ENCODE data around the gene DNASE1L1. TPM values are rescaled to one million over a fixed set of nuclear protein-coding genes. Genes with fewer than 3 reads are reported as not detected.

Gene DNASE1L1
- total RNA-seq, 2 experiments from 2014 or later: 21.8 to 24.3 TPM

GRCh38 chrX:154353172-154353843 lies 55.7 kb downstream of the DNASE1L1 start:
- no peak for DNase-seq
- no peaks in the 10 kb centered on the region for H3K27me3 Mint-ChIP-seq
- no peaks in the 10 kb centered on the region for H3K9me3 Mint-ChIP-seq
- H3K36me3 Mint-ChIP-seq (ENCODE audit: low read depth): peaks cover 17% of the 10 kb centered on the region
- ChIA-PET POLR2A (no interaction called here), CTCF (no interaction called here)
- peaks cover 55% of the 10 kb centered on the region for H3K4me1 Mint-ChIP-seq
- no peak overlapping the region for H3K4me3 Mint-ChIP-seq
- H3K27ac Mint-ChIP-seq: peak overlapping the region; percentile 25

- no peak overlapping the region for H3K4me3 Mint-ChIP-seq
- no peak overlapping the region for H3K27ac Mint-ChIP-seq
- H3K4me1 Mint-ChIP-seq: peaks cover 59% of the 10 kb centered on the region
- H3K36me3 Mint-ChIP-seq (ENCODE audit: low read depth): peaks cover 17% of the 10 kb centered on the region
- no peaks in the 10 kb centered on the region for H3K9me3 Mint-ChIP-seq
- POLR2A ChIA-PET: no interaction called here
- CTCF ChIA-PET: no interaction called here
- DNase-seq: no peak
- no peaks in the 10 kb centered on the region for H3K27me3 Mint-ChIP-seq
These were observed 56.6 kb downstream of the DNASE1L1 start for GRCh38 chrX:154352466-154352865.

- ChIA-PET POLR2A (no interaction called here), CTCF (no interaction called here)
- H3K4me1 Mint-ChIP-seq: peaks cover 60% of the 10 kb centered on the region
- DNase-seq: no peak
- no peaks in the 10 kb centered on the region for H3K27me3 Mint-ChIP-seq
- no peaks in the 10 kb centered on the region for H3K9me3 Mint-ChIP-seq
- peak overlapping the region; percentile 69 for H3K27ac Mint-ChIP-seq
- H3K4me3 Mint-ChIP-seq: no peak overlapping the region
- H3K36me3 Mint-ChIP-seq (ENCODE audit: low read depth): peaks cover 20% of the 10 kb centered on the region
These were observed 57.0 kb downstream of the DNASE1L1 start for GRCh38 chrX:154352012-154352401.

Small RNAs within 50 kb of the gene (microRNA-seq; reads per million reads assigned to microRNA genes)
- 0.63 reads per million for gene MIR6858 (ENCODE audit: borderline microRNAs expressed, borderline replicate concordance)

Other genes starting within 250 kb of the DNASE1L1 start
- gene OPN1MW, start 226.7 kb downstream of the DNASE1L1 start, total RNA-seq: not detected
- gene OPN1MW2, start 189.5 kb downstream of the DNASE1L1 start, total RNA-seq: not detected
- not detected for gene OPN1MW3, start 151.7 kb downstream of the DNASE1L1 start, total RNA-seq
- gene TEX28, start 114.1 kb downstream of the DNASE1L1 start, total RNA-seq: not detected
- gene TKTL1, start 113.5 kb downstream of the DNASE1L1 start, total RNA-seq: 1 to 10 TPM; 4.2 to 5.2 TPM
- gene FLNA, start 34.6 kb downstream of the DNASE1L1 start, total RNA-seq: 1,000 to 10,000 TPM; 1,440 to 1,524 TPM
- 10 to 100 TPM; 52.1 to 59.9 TPM for gene EMD, start 30.0 kb downstream of the DNASE1L1 start, total RNA-seq
- gene RPL10, start 10.9 kb downstream of the DNASE1L1 start, total RNA-seq: 1,000 to 10,000 TPM; 1,884 to 2,727 TPM
- gene TAFAZZIN, start 2.3 kb upstream of the DNASE1L1 start, total RNA-seq: 100 to 1,000 TPM in 1 of 2 experiments, 10 to 100 TPM in 1; 86.6 to 104 TPM
- gene ATP6AP1, start 19.4 kb upstream of the DNASE1L1 start, total RNA-seq: 10 to 100 TPM; 46.1 to 46.9 TPM
- gene GDI1, start 27.9 kb upstream of the DNASE1L1 start, total RNA-seq: 100 to 1,000 TPM; 118 to 123 TPM
- gene FAM50A, start 34.9 kb upstream of the DNASE1L1 start, total RNA-seq: 10 to 100 TPM; 54.3 to 66.9 TPM
- gene PLXNA3, start 49.0 kb upstream of the DNASE1L1 start, total RNA-seq: 10 to 100 TPM; 26.2 to 28.3 TPM
- 10 to 100 TPM; 43.2 to 47.9 TPM for gene LAGE3, start 70.0 kb upstream of the DNASE1L1 start, total RNA-seq
- 10 to 100 TPM; 46.4 to 47.3 TPM for gene UBL4A, start 77.4 kb upstream of the DNASE1L1 start, total RNA-seq
- 10 to 100 TPM; 21.7 to 26.0 TPM for gene SLC10A3, start 81.4 kb upstream of the DNASE1L1 start, total RNA-seq
- gene FAM3A, start 107.0 kb upstream of the DNASE1L1 start, total RNA-seq: 10 to 100 TPM; 34.4 to 38.6 TPM
- 10 to 100 TPM; 64.7 to 69.4 TPM for gene G6PD, start 137.6 kb upstream of the DNASE1L1 start, total RNA-seq
- 10 to 100 TPM; 41.5 to 46.0 TPM for gene IKBKG, start 138.4 kb upstream of the DNASE1L1 start, total RNA-seq
- not detected for gene CTAG1A, start 175.9 kb upstream of the DNASE1L1 start, total RNA-seq
- not detected for gene CTAG1B, start 210.0 kb upstream of the DNASE1L1 start, total RNA-seq
- not detected for gene CTAG2, start 244.3 kb upstream of the DNASE1L1 start, total RNA-seq